Upper lobe of left lung (tissue), 6 donors: Measurements from ENCODE around the gene PPP1R8. TPM values are rescaled to one million over a fixed set of nuclear protein-coding genes. Genes with fewer than 3 reads are reported as not detected.

Experiments
- ATAC-seq, 2 donors: fragments of 200-7000 bp; cut with Tn5 transposase; one replicate each; pipeline ENCODE4 v1.9.1; 2022; ENCODE audit warnings: mild to moderate bottlenecking in 2 of 2, moderate library complexity in 2 of 2; ENCODE audit not compliant: low FRiP score in 2 of 2
- DNase-seq, 2 donors: peaks; one replicate each; pipeline ENCODE4 v3.0.0-alpha.2; 2019 to 2020
- H3K27ac ChIP-seq, 4 donors: fragments of 200-600 bp; sonication (generic); one replicate each; pipeline ENCODE4 v1.5.1; 2016 to 2019
- H3K27me3 ChIP-seq, 4 donors: fragments of 200-600 bp; sonication (generic); one replicate each; pipeline ENCODE4 v1.5.1; 2017 to 2019
- H3K36me3 ChIP-seq, 4 donors: fragments of 200-600 bp; sonication (generic); one replicate each; pipeline ENCODE4 v1.5.1; 2016 to 2019
- H3K4me1 ChIP-seq, 4 donors: fragments of 200-600 bp; sonication (generic); one replicate each; pipeline ENCODE4 v1.5.1; 2018 to 2019
- H3K4me3 ChIP-seq, 4 donors: fragments of 200-600 bp; sonication (generic); one replicate each; pipeline ENCODE4 v1.5.1; 2017 to 2019; ENCODE audit warnings: mild to moderate bottlenecking in 2 of 4, moderate library complexity in 1 of 4
- H3K9me3 ChIP-seq, 4 donors: fragments of 200-600 bp; sonication (generic); one replicate each; pipeline ENCODE4 v1.5.1; 2018 to 2019
- EP300 ChIP-seq, 4 donors: sonication (generic); formaldehyde crosslinking; IDR thresholded peaks; one replicate each; pipeline ENCODE4 v1.5.1; 2017; ENCODE audit warnings: antibody characterized with exemption in 4 of 4, control low read depth in 2 of 4
- POLR2A ChIP-seq, 4 donors: fragments of 450-650 bp; IDR thresholded peaks; one replicate each; pipeline ENCODE4 v1.5.1; 2016 to 2017; ENCODE audit warnings: antibody characterized with exemption in 4 of 4, mild to moderate bottlenecking in 2 of 4
- POLR2AphosphoS5 ChIP-seq, 2 donors: sonication (generic); formaldehyde crosslinking; IDR thresholded peaks; one replicate each; pipeline ENCODE4 v1.5.1; 2017; ENCODE audit warnings: antibody characterized with exemption in 2 of 2
- WGBS, 2 donors: methylation state at CpG; one replicate each; pipeline ENCODE4 v1.1.5; 2017 to 2018; 5-methylcytosine and 5-hydroxymethylcytosine counted together
- total RNA-seq, 6 donors: library from RNA; depleted of rRNA in 4 of 6; stranded (reverse); fragments of >200 nt in 4 of 6; gene quantifications; one replicate each; pipeline versions ENCODE4 v1.1.0 to v1.2.1, GENCODE V29; 2016 to 2021
- TF ChIP-seq, protein P1 (sequence below), 6 experiments: fragments of 450-650 bp in 4 of 6; fragments of 200-600 bp in 2 of 6; sonication (generic) in 2 of 6; IDR thresholded peaks; one replicate each; pipeline ENCODE4 v1.5.1; 2016 to 2019; ENCODE audit warnings: antibody characterized with exemption in 6 of 6
- donor health status: DM: no; HTN: no; CAD: no; lungs with moderate emphysema.
- donor health status: DM: no; HTN: yes; CAD: no; lungs with severe emphysema.

PPP1R8 gene
- total RNA-seq, 6 donors from 2014 or later = 12.7 to 36.0 (median 29.9) TPM

DNA sequence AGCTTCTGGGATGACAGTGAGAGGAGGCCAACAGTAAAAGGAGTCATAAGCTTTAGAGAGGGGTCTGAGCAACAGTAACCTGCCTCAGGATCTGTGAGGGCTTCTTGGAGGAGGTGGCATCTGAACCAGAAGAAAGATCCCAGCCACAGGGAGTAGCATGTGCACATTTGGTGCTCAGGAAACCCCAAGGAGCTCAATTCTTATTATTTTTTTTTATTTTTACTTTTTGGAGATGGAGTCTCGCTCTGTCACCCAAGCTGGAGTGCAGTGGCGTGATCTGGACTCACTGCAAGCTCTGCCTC is 46.5 kb downstream of the PPP1R8 start:
- Histone ChIP-seq H3K27ac (peak overlapping the region in 2 of 4 donors; percentile 89 to 97), H3K9me3 (no peaks in the 10 kb centered on the region), H3K27me3 (no peaks in the 10 kb centered on the region), H3K4me3 (no peak overlapping the region), H3K4me1 (peaks cover 10 to 20% (median 19%) of the 10 kb centered on the region in 4 donors), H3K36me3 (peaks cover 0 to 17% (median 5%) of the 10 kb centered on the region in 4 donors)
- no peak for ATAC-seq
- TF ChIP-seq POLR2A (IDR thresholded peaks at IDR 0.05) = no peak
- no peak for TF ChIP-seq EP300 (IDR thresholded peaks at IDR 0.05)
- TF ChIP-seq, protein P1, sequence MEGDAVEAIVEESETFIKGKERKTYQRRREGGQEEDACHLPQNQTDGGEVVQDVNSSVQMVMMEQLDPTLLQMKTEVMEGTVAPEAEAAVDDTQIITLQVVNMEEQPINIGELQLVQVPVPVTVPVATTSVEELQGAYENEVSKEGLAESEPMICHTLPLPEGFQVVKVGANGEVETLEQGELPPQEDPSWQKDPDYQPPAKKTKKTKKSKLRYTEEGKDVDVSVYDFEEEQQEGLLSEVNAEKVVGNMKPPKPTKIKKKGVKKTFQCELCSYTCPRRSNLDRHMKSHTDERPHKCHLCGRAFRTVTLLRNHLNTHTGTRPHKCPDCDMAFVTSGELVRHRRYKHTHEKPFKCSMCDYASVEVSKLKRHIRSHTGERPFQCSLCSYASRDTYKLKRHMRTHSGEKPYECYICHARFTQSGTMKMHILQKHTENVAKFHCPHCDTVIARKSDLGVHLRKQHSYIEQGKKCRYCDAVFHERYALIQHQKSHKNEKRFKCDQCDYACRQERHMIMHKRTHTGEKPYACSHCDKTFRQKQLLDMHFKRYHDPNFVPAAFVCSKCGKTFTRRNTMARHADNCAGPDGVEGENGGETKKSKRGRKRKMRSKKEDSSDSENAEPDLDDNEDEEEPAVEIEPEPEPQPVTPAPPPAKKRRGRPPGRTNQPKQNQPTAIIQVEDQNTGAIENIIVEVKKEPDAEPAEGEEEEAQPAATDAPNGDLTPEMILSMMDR (IDR thresholded peaks at IDR 0.05) = no peak
- TF ChIP-seq POLR2AphosphoS5 (IDR thresholded peaks at IDR 0.05) = no peak
- DNase-seq = no peak
- 97 to 100% methylated on average over 2 of the region's 2 CpGs for WGBS, 2 donors

DNA sequence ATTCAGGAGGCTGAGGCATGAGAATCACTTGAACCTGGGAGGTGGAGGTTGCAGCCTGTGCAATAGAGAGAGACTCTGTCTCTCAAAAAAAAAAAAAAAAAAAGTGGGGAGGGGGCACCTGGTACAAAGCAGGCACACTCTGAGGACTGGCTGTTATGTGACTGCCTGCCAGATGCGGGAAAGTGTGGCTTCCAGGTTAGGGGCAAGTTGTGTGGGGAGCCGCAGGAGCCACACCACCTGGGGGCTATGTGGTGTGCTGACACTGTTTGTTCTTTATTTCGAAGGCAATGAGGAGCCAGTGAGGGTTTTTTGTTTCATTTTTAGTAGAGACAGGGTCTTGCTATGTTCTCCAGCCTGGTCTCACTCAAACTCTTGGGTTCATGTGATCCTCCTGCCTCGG is 47.5 kb downstream of the PPP1R8 start:
- H3K4me1 ChIP-seq = peaks cover 5 to 16% (median 13%) of the 10 kb centered on the region in 4 donors
- H3K27ac ChIP-seq = peak overlapping the region in 1 of 4 donors; percentile 89
- peaks cover 2 to 25% (median 12%) of the 10 kb centered on the region in 4 donors for H3K36me3 ChIP-seq
- H3K4me3 ChIP-seq = no peak overlapping the region
- WGBS, 2 donors = 68 to 79% methylated on average over 4 of the region's 4 CpGs
- DNase-seq = no peak
- no peak for ATAC-seq
- H3K9me3 ChIP-seq = no peaks in the 10 kb centered on the region
- TF ChIP-seq, protein P1 (IDR thresholded peaks at IDR 0.05) = no peak
- no peak for TF ChIP-seq POLR2A (IDR thresholded peaks at IDR 0.05)
- no peak for TF ChIP-seq EP300 (IDR thresholded peaks at IDR 0.05)
- no peak for TF ChIP-seq POLR2AphosphoS5 (IDR thresholded peaks at IDR 0.05)
- H3K27me3 ChIP-seq = no peaks in the 10 kb centered on the region

DNA sequence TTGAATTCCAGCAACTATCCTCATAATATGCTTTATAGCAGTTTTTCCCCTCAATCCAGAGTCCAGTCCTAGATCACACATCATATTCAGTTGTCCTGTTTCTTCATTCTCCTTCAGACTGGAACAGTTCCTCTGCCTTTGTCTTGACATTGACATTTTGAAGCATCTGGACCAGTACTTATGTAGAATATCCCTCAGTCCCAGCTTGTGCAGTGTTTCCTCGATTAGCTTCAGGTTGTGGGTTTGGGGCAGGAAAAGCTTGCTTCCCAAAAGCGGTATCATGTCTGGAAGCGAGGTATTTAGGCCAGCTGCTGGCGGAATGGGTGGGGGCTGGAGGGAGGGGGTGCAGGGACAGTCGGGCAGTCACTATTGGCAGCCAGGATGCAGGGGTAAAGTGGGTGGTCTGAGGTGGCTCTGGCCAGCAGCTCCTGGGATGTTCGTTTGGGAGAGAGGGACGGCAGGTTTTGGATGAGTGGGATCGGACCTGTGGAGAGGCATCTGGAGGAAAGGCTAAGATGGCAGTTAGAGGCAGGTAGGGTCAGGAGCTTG is 48.3 kb downstream of the PPP1R8 start:
- peaks cover 3 to 21% (median 15%) of the 10 kb centered on the region in 4 donors for H3K4me1 ChIP-seq
- DNase-seq (no peak), ATAC-seq (no peak)
- WGBS, 2 donors = 75 to 76% methylated on average over 8 of the region's 8 CpGs
- no peaks in the 10 kb centered on the region for H3K27me3 ChIP-seq
- no peak overlapping the region for H3K4me3 ChIP-seq
- H3K36me3 ChIP-seq = peaks cover 2 to 33% (median 19%) of the 10 kb centered on the region in 4 donors
- no peaks in the 10 kb centered on the region for H3K9me3 ChIP-seq
- TF ChIP-seq POLR2A (IDR thresholded peaks at IDR 0.05) = no peak
- no peak for TF ChIP-seq EP300 (IDR thresholded peaks at IDR 0.05)
- TF ChIP-seq POLR2AphosphoS5 (IDR thresholded peaks at IDR 0.05) = no peak
- TF ChIP-seq, protein P1 (IDR thresholded peaks at IDR 0.05) = no peak
- H3K27ac ChIP-seq = peak overlapping the region in 2 of 4 donors; percentile 10 to 52

DNA sequence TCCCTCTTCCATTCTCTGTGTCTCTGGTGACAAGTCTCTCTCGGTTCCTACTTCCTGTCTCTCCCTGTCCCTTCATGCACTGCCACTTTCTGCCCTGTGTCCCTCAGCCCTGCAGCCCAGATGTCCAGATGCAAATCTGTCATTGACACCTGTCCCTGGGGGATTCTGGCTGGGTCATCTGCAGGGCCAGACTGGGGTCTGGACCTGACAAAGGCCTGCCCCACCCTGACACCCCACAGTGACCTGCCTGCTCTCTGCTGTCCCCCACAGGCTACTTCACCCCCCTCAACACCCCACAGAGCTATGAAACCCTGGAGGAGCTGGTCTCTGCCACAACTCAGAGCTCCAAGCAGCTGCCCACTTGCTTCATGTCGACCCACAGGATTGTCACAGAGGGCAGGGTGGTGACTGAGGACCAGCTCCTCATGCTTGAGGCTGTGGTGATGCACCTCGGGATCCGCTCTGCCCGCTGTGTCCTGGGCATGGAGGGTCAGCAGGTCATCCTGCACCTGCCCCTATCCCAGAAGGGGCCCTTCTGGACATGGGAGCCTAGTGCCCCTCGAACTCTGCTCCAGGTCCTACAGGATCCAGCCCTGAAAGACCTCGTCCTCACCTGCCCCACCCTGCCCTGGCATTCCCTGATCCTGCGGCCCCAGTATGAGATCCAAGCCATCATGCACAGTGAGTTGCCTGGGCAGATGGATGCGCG is 48.9 kb downstream of the PPP1R8 start:
- H3K9me3 ChIP-seq = no peaks in the 10 kb centered on the region
- TF ChIP-seq, protein P1 (IDR thresholded peaks at IDR 0.05) = no peak
- TF ChIP-seq POLR2AphosphoS5 (IDR thresholded peaks at IDR 0.05) (no peak), EP300 (IDR thresholded peaks at IDR 0.05) (no peak), POLR2A (IDR thresholded peaks at IDR 0.05) (no peak)
- WGBS, 2 donors = 81 to 82% methylated on average over 7 to 9 of the region's 10 CpGs
- DNase-seq (no peak), ATAC-seq (no peak)
- H3K4me1 ChIP-seq = peaks cover 3 to 25% (median 18%) of the 10 kb centered on the region in 4 donors
- H3K36me3 ChIP-seq = peaks cover 2 to 36% (median 20%) of the 10 kb centered on the region in 4 donors
- peak overlapping the region in 2 of 4 donors; percentile 30 to 52 for H3K27ac ChIP-seq
- H3K4me3 ChIP-seq = no peak overlapping the region
- no peaks in the 10 kb centered on the region for H3K27me3 ChIP-seq
